Activated naive CD8-positive, alpha-beta T cell treated with anti-CD3 and anti-CD28 coated beads, Interleukin-2, amount 10 ng/mL, durations not matched to agents 7 days and 5 days (primary cell): ENCODE data around the gene HTRA2. TPM values are rescaled to one million over a fixed set of nuclear protein-coding genes. Genes with fewer than 3 reads are reported as not detected.

ENCODE experiments used
- total RNA-seq, 2 experiments: library from RNA; stranded (reverse); gene quantifications; one replicate each; pipeline ENCODE4 v1.2.3, GENCODE V29; 2021

The HTRA2 gene
- total RNA-seq, 2 experiments from 2014 or later = 46.6 to 47.4 TPM

Other genes starting within 250 kb of the HTRA2 start
- gene SLC4A5, start 186.5 kb upstream of the HTRA2 start, total RNA-seq = 1 to 10 TPM; 3.6 to 6.6 TPM
- 100 to 1,000 TPM; 111 to 113 TPM for gene DCTN1, start 149.6 kb upstream of the HTRA2 start, total RNA-seq
- 1 to 10 TPM; 3.7 to 5.8 TPM for gene C2orf81, start 108.3 kb upstream of the HTRA2 start, total RNA-seq
- gene WDR54, start 108.2 kb upstream of the HTRA2 start, total RNA-seq = 10 to 100 TPM; 88.9 to 94.4 TPM
- gene RTKN, start 88.0 kb upstream of the HTRA2 start, total RNA-seq = 1 to 10 TPM in 1 of 2 experiments, under 1 TPM in 1; 0.80 to 1.8 TPM
- 10 to 100 TPM; 46.8 to 51.4 TPM for gene INO80B, start 74.8 kb upstream of the HTRA2 start, total RNA-seq
- 10 to 100 TPM; 66.8 to 69.6 TPM for gene WBP1, start 71.5 kb upstream of the HTRA2 start, total RNA-seq
- gene MOGS, start 64.6 kb upstream of the HTRA2 start, total RNA-seq = 10 to 100 TPM; 66.1 to 68.7 TPM
- gene MRPL53, start 57.3 kb upstream of the HTRA2 start, total RNA-seq = 10 to 100 TPM; 91.6 to 92.1 TPM
- 10 to 100 TPM; 36.8 to 37.1 TPM for gene CCDC142, start 46.9 kb upstream of the HTRA2 start, total RNA-seq
- 10 to 100 TPM; 44.1 to 46.2 TPM for gene TTC31, start 46.9 kb upstream of the HTRA2 start, total RNA-seq
- gene LBX2, start 30.3 kb upstream of the HTRA2 start, total RNA-seq = 1 to 10 TPM; 1.2 to 1.3 TPM
- 10 to 100 TPM; 35.9 to 40.1 TPM for gene PCGF1, start 22.2 kb upstream of the HTRA2 start, total RNA-seq
- under 1 TPM; 0.69 to 0.88 TPM for gene TLX2, start 15.5 kb upstream of the HTRA2 start, total RNA-seq
- gene DQX1, start 3.7 kb upstream of the HTRA2 start, total RNA-seq = under 1 TPM; 0.20 to 0.39 TPM
- 100 to 1,000 TPM; 126 to 127 TPM for gene AUP1, start 227 bp upstream of the HTRA2 start, total RNA-seq
- under 1 TPM; 0.42 to 0.62 TPM for gene LOXL3, start 24.0 kb downstream of the HTRA2 start, total RNA-seq
- 10 to 100 TPM; 37.7 to 38.3 TPM for gene DOK1, start 24.8 kb downstream of the HTRA2 start, total RNA-seq
- gene M1AP, start 118.4 kb downstream of the HTRA2 start, total RNA-seq = not detected
- gene SEMA4F, start 124.3 kb downstream of the HTRA2 start, total RNA-seq = 10 to 100 TPM in 1 of 2 experiments, 1 to 10 TPM in 1; 9.6 to 11.1 TPM